H54 (cell line): Measurements from ENCODE around the gene POC5.
A peak's percentile ranks its signal among the peaks of the same experiment; 100 is the strongest.

Experiments
- DNase-seq: peaks from one replicate; pipeline ENCODE4 v3.0.0; 2011; ENCODE audit warnings: low spot score, mixed read lengths; ENCODE audit not compliant: insufficient read length
- FAIRE-seq: peaks from 3 replicates; lab custom pipeline; 2011; peaks lifted over from hg19 to GRCh38; lab: Jason Lieb, UNC
- POLR2A ChIP-seq: IDR thresholded peaks from 2 replicates; pipeline ENCODE4 v1.6.1; 2011; ENCODE audit warnings: low read depth, mild to moderate bottlenecking, low read length

The POC5 gene

DNA sequence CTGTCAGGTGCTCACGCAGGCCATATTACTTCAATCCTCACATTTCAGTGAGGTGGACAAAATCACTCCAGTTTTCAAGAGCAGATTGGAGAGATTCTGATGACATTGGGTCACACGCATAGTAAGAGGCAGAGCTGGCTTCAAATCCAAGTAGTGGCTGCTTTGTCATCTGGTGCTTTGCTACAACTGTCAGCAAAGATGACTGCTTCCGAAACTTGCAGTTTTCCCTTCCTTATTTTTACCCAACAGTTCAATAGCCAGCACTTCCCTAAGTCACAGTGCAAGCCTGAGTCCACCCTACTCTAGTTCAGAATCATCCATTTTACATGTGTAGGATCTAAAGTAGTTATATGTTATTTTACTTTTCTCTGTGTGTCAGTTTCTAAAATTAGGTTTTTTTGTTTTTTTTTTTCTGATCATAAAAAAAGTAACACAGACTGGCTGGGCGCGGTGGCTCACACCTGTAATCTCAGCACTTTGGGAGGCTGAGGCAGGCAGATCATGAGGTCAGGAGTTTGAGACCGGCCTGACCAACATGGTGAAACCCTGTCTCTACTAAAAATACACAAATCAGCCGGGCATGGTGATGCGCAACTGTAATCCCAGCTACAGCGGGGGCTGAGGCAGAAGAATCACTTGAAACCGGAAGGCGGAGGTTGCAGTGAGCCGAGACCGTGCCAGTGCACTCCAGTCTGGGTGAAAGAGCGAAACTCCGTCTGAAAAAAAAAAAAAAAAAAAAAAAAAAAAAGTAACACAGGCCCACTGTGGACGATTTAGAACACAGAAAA is 56.4 kb downstream of the POC5 start:
- FAIRE-seq (no peak), DNase-seq (no peak)
- TF ChIP-seq POLR2A, result no peak

DNA sequence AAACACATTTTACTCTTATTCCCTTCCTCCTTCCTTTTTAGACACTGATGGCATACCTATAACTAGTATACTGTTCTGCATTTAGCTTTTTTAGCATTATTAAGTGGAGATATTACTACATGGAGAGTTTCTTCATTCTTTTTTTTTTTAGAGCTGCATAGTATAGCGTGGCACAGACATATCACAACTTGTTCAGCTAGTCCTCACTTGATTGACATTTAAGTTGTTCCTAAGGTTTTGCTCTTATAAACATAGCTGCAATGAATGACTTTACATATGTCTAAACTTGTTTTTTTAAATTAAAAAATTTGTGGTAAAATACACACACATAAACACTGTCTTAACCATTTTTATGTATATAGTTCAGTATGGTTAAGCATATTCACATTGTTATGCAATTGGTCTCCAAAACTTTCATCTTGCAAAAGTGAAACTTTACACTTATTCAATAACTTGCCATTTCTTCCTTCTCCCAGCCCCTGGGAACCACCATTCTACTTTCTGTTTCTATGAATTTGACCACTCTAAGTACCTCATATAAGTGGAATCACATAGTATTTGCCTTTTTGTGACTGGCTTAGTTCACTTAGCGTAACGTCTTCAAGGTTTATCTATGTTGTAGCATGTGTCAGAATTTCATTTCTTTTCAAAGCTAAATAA is 57.3 kb downstream of the POC5 start:
- TF ChIP-seq POLR2A, result no peak
- no peak for DNase-seq
- FAIRE-seq, result no peak

DNA sequence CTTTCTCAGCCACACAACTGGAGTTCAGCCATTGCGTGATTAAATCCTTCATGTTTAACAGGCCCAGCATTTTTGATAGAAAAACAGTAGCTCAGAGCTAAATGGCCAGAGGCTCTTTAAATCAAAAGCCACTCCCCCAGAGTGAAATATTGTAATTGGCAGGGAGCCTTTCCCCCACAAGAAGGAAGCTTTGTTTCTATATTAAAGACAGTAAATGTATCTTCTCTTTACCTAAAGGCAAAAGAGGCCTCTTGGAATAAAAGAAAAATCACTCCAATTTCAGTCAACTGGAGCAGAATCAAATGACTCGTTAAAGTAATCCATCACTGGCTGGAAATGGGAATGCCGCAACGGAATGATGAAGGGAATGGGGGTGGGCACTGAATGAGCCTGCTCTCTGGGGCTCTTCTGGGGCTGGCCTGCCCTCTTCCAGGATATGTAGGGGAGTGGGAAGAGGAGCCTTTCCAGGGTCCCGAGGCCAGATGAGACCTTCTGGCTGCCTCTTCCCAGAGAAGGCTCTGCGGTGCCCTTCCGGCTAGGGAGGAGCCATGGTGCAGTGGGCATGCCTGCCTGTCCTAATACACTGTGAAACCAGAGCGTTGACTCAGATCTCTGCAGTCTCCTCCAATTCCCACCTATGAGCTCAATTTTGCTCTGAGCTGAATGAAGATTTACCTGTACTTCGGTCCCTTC is 60.8 kb downstream of the POC5 start:
- DNase-seq (peak; percentile 53), FAIRE-seq (peak; percentile 84)
- TF ChIP-seq POLR2A, result 0 out of 2 replicates have a peak, but pooled peaks have one; percentile 24

DNA sequence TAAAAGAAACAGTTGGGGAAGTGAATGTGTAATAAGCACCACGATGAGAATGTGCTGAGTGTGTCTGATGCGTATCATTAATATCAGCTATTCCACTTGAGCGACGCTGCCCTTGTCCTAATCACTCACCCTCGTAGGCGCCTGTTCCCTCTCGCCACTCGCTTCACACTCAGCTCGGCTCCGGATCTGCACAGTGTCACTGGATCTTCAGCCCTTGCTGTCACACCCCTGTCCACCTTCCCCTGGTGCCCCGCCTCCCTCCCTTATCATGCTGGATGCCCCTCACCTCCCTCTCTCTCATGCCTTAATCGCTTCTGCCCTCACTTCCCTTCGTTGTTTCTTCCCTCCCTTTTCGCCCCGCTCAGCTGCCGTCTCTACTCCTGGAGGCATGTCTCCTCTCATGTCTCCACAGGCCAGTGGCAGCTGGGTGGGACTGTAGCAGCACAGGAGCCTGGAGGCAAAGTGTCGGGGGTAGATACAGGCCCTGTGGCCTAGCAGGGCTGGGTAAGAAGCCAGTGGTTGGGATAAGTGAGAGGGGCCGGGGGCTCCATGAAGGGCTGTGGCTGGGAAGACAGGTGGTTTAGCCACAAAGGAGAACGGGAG is 62.4 kb downstream of the POC5 start:
- no peak for TF ChIP-seq POLR2A
- DNase-seq, result no peak
- FAIRE-seq, result no peak

DNA sequence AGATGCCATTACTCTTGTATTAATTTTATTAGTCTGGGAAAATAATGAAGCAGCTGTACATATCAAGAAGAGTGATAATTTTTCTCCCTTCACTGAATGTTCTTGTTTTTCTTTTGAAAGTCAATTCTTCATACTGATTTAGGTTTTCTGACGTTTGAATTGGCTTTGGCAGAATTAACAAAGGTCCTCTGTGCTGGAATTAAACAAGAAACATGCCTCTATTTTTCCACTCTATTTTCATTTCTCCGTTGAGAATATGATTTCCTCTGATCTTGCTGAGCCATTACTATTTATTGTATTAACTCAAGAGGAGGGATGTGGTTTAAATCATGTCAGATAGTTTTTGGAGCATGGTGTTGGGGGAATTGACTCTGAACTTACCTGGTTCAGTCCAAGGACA is 63.7 kb downstream of the POC5 start:
- TF ChIP-seq POLR2A, result no peak
- DNase-seq (no peak), FAIRE-seq (no peak)

DNA sequence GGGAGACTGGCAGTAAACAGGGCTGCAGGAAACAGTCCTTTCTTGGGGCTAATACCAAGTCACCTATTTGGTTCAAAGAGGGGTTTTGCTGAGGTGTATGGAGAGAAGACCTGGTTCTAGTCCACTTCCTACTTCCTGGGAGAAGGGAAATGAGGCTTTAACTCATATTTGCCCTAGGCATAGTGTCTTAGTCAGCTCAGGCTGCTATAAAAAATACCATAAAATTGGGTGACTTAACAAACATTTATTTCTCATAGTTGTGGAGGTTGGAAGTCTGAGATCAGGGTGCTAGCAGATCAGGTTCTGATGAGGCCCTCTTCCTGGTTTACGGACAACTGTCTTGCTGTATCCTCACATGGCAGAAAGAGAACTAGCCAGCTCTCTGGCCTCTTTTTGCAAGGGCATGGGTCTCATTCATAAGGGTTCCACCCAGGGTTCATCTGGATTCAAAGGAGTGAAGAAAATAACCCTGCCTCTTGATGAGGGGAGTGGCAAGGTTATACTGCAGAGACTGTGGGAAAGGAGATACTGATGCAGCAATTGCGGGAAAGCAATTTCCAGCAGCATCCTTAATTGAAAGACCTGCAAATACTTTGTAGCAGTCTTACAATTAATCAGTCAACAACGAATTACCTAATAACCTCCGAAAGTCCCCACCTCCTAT is 65.5 kb downstream of the POC5 start:
- no peak for TF ChIP-seq POLR2A
- no peak for FAIRE-seq

DNA sequence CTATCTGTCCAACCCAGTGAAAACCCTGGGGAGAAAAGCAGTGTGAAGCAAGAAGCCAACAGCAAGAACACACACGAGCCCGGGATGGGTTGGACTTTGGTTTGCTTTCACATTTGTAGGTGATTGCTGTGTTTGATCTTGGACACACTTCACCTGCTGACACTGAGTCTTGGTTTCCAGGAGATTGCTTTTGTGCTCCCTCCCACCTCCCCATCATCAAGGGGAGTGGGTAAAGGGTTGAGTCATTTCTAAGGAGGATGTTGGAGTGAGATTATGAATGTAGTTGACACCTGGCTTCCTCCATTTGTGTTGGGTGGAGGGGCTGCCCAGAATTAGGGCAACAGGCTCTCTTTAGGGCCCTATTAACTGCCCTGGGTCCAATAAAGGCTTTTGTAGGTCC is 68.5 kb downstream of the POC5 start:
- DNase-seq (no peak), FAIRE-seq (no peak)
- no peak for TF ChIP-seq POLR2A

More for the DNA sequence above, 65.5 kb downstream of the POC5 start:
- DNase-seq, result no peak

DNA sequence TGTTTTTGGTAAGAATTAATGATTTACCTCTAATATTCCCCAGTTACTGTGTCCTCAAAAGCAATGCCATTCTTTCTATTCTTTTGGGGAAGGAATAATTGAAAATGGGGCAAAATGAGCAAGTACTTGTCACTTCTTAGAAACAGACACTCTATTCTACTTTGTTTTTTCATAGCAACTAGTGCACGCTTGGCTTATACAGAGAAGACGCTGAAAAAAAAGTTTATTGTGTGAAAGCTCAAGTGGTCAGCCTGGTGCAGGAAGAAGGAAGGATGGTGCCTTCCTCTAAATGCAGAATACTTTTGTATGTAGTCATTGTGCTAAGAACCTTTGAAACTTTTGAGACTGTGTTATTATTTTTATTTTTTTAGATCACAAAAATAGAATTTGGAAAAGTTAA is 76.4 kb downstream of the POC5 start:
- DNase-seq (no peak), FAIRE-seq (no peak)
- TF ChIP-seq POLR2A, result no peak

DNA sequence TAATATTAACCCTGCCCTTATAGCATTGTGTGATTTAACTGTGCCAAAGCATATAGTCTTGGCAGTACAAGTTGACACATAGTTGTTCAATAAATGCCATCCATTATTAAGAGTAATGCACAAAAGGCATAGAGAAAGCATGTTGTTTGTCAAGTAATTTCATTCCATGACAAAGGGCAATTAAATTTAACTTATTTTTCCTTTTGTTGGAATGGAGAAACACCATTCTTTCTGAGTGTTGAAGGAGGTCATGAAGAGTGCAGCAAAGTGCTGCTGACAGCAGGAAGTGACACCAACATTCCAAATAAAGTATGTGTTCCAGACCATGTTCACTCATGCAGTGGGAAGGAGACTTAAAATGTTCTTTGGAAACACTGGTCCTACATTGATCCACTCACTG is 76.8 kb downstream of the POC5 start:
- DNase-seq, result peak; percentile 71
- FAIRE-seq, result peak; percentile 88
- no peak for TF ChIP-seq POLR2A

DNA sequence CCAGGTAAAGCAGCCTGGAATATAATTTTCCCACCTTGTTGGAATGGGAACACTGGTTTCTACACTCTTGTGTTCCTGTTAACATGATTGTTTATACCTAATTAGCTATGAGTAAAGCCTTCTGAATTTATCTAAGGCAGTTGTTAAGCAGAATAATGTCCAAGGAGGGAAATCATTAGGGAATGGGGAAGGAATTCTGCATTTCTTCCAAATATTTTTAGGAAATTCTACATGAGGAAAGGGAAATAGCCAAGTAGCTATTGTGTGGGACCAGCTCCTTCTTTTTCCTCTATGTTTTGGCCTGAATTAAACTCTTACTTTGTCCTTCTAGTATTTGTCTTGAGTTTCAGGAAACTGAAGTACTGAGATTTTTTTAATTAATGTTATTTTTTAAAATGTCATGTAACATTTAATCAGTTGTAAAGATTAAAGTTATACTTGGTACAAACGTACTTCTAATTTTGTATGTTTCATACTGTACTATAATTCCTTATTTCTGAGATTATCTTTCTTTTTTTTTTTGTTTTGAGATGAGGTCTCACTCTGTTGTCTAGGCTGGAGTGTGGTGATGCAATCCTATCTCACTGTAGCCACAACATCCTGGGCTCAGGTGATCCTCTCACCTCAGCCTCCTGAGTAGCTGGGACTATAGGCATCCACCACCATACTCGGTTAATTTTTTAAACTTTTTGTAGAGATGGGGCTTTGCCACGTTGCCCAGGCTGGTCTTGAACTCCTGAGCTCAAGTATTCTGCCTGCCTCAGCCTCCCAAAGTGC is 77.5 kb downstream of the POC5 start:
- DNase-seq (no peak), FAIRE-seq (no peak)
- TF ChIP-seq POLR2A, result no peak

DNA sequence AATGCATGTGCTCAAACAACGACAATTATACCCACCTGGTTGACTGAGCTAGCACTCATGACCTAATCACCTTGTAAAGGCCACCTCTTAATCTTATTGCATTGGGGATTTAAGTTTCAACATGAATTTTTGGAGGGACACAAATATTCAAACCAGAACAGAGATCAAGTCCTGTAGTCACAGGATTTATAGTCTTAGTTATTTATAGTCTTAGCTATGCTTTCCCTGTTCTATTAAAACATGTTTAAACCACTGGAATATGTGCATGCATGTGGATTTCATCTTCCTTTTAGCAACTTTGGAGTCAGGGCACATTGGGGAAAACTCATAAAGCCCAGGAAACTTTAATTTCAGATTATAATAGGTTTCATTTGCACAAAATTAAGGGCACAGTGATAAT is 79.3 kb downstream of the POC5 start:
- no peak for FAIRE-seq
- TF ChIP-seq POLR2A, result no peak

DNA sequence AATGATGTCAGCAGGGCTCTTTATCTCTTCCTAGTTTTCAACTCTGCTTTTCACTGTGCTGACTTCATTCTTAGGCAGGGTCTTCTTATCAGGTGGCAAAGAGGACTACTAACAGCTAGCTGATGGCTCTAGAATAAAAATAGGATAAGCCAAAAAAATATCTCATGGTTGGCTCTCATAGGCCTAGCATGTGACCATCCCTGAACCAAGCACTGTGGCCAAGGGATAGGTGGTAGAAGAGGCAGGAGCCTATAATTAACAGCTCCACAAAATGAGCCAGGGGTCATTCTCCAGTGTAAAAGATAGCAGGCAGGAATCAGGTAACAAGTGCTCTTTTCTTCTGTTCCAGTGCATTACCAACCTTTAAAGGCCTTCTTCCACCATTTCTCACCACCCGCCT is 84.9 kb downstream of the POC5 start:
- no peak for TF ChIP-seq POLR2A
- FAIRE-seq, result no peak
- no peak for DNase-seq

More for the DNA sequence above, 79.3 kb downstream of the POC5 start:
- DNase-seq, result no peak

DNA sequence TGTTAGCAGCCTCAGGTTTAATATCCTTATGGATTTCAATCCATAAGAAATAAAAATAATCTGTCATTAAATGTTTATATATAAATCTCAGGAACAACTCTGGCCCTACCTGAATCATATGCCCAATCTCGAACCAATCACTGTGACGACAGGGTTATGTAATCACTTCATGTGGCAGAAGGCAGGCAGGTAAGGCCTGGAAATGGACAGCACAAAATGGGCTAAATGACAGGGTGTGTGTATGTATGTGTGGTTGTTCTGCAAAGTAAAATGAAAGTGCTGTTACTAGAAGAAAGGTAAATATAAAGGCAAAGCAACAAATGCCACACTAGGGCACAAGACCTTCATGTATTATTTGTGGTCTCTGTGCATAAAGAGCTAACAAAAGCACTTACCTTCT is 86.4 kb downstream of the POC5 start:
- FAIRE-seq (no peak), DNase-seq (no peak)
- TF ChIP-seq POLR2A, result no peak
